Measurements from ENCODE around the gene GIGYF2.
A peak's percentile ranks its signal among the peaks of the same experiment; 100 is the strongest.
"Not testable (repeated sequence)": the region's sequence is repeated elsewhere in the genome, so short reads cannot be mapped to it uniquely, and the experiment has no call there.

Gene GIGYF2

GRCh38 chr2:232697059-232697806 lies at the start of gene GIGYF2:
Gene GIGYF2 (plus strand): TSS chr2:232697331. CDS start chr2:232735198, 37,867 bp downstream.
- peak; percentile 88 for DNase-seq

- no peak for DNase-seq
Observed at GRCh38 chr2:232649033-232649432, 48.1 kb upstream of the GIGYF2 start.

- no peak for DNase-seq
Observed at GRCh38 chr2:232652505-232652851, 44.7 kb upstream of the GIGYF2 start.

- no peak for DNase-seq
Observed at GRCh38 chr2:232653441-232653840, 43.7 kb upstream of the GIGYF2 start.

GRCh38 chr2:232655392-232655791 lies 41.7 kb upstream of the GIGYF2 start:
- no peak for DNase-seq

- DNase-seq: no peak
Observed at GRCh38 chr2:232658217-232658785, 38.8 kb upstream of the GIGYF2 start.

- no peak for DNase-seq
Observed at GRCh38 chr2:232659359-232659758, 37.8 kb upstream of the GIGYF2 start.

- DNase-seq: no peak
Observed at GRCh38 chr2:232662486-232663260, 34.5 kb upstream of the GIGYF2 start.

GRCh38 chr2:232666051-232666805 lies 30.9 kb upstream of the GIGYF2 start:
- no peak for DNase-seq

GRCh38 chr2:232667989-232668583 lies 29.0 kb upstream of the GIGYF2 start:
- DNase-seq: no peak

GRCh38 chr2:232668805-232669444 lies 28.2 kb upstream of the GIGYF2 start:
- no peak for DNase-seq

- no peak for DNase-seq
Observed at GRCh38 chr2:232672588-232672987, 24.5 kb upstream of the GIGYF2 start.

GRCh38 chr2:232674491-232674890 lies 22.6 kb upstream of the GIGYF2 start:
- no peak for DNase-seq

- DNase-seq: no peak
Observed at GRCh38 chr2:232675381-232675780, 21.8 kb upstream of the GIGYF2 start.

- DNase-seq: no peak
Observed at GRCh38 chr2:232680006-232680405, 17.1 kb upstream of the GIGYF2 start.

GRCh38 chr2:232681527-232681926 lies 15.6 kb upstream of the GIGYF2 start:
- DNase-seq: no peak

- DNase-seq: no peak
Observed at GRCh38 chr2:232683368-232683767, 13.8 kb upstream of the GIGYF2 start.

GRCh38 chr2:232685391-232685790 lies 11.7 kb upstream of the GIGYF2 start:
- DNase-seq: not testable (repeated sequence)

- no peak for DNase-seq
Observed at GRCh38 chr2:232687382-232688160, 9.6 kb upstream of the GIGYF2 start.

GRCh38 chr2:232688201-232688600 lies 8.9 kb upstream of the GIGYF2 start:
- DNase-seq: no peak

- DNase-seq: no peak
Observed at GRCh38 chr2:232689152-232689910, 7.8 kb upstream of the GIGYF2 start.
